Putamen (tissue), 1 donor: ENCODE results near the gene CREG2.
"Not testable (repeated sequence)": the region's sequence is repeated elsewhere in the genome, so short reads cannot be mapped to it uniquely, and the experiment has no call there.

Source experiments
- DNase-seq: peaks from one replicate; pipeline ENCODE4 v3.0.0-alpha.2; 2016; ENCODE audit warnings: low spot score

CREG2 gene

GRCh38 chr2:101344137-101344536 lies 43.2 kb downstream of the CREG2 start:
- DNase-seq: peak; percentile 66

GRCh38 chr2:101342625-101343008 lies 44.7 kb downstream of the CREG2 start:
- DNase-seq: no peak

GRCh38 chr2:101341901-101342624 lies 45.2 kb downstream of the CREG2 start:
- DNase-seq: peak; percentile 77

- no peak for DNase-seq
Observed at GRCh38 chr2:101341421-101341820, 45.9 kb downstream of the CREG2 start.

- DNase-seq: no peak
Observed at GRCh38 chr2:101340141-101340551, 47.2 kb downstream of the CREG2 start.

- no peak for DNase-seq
Observed at GRCh38 chr2:101339266-101339880, 47.9 kb downstream of the CREG2 start.

- DNase-seq: no peak
Observed at GRCh38 chr2:101337877-101338276, 49.4 kb downstream of the CREG2 start.

GRCh38 chr2:101332885-101333766 lies 54.2 kb downstream of the CREG2 start:
- no peak for DNase-seq

GRCh38 chr2:101331202-101331601 lies 56.1 kb downstream of the CREG2 start:
- DNase-seq: no peak

GRCh38 chr2:101330253-101330933 lies 56.9 kb downstream of the CREG2 start:
- peak; percentile 80 for DNase-seq

GRCh38 chr2:101329026-101329425 lies 58.3 kb downstream of the CREG2 start:
- DNase-seq: no peak

- no peak for DNase-seq
Observed at GRCh38 chr2:101328474-101329007, 58.8 kb downstream of the CREG2 start.

GRCh38 chr2:101327863-101328394 lies 59.4 kb downstream of the CREG2 start:
- DNase-seq: no peak

GRCh38 chr2:101325425-101325824 lies 61.9 kb downstream of the CREG2 start:
- DNase-seq: no peak

GRCh38 chr2:101316568-101316967 lies 70.7 kb downstream of the CREG2 start:
- DNase-seq: not testable (repeated sequence)

GRCh38 chr2:101311696-101312017 lies 75.6 kb downstream of the CREG2 start:
- no peak for DNase-seq

GRCh38 chr2:101310834-101311695 lies 76.2 kb downstream of the CREG2 start:
- no peak for DNase-seq

- DNase-seq: no peak
Observed at GRCh38 chr2:101310090-101310833, 77.0 kb downstream of the CREG2 start.

- DNase-seq: peak; percentile 89
Observed at GRCh38 chr2:101308432-101309210, 78.7 kb downstream of the CREG2 start, which contains the start of gene RNF149. Gene RNF149 (minus strand): TSS chr2:101308701. CDS start chr2:101308588, 113 bp downstream.
